Endothelial cell of umbilical vein (primary cell): ENCODE measurements around the gene STAT2.

ENCODE experiments used
- EZH2 ChIP-seq: IDR thresholded peaks from 2 replicates; pipeline ENCODE4 v1.6.1; 2012; ENCODE audit warnings: borderline replicate concordance, low read depth, mild to moderate bottlenecking, moderate library complexity, low read length, inconsistent platforms; ENCODE audit not compliant: severe bottlenecking
- FOS ChIP-seq: IDR thresholded peaks from 2 replicates; pipeline ENCODE4 v1.6.1; 2011; ENCODE audit warnings: mild to moderate bottlenecking, low read length, moderate library complexity, borderline replicate concordance; ENCODE audit not compliant: insufficient read depth
- GATA2 ChIP-seq: IDR thresholded peaks from 2 replicates; pipeline ENCODE4 v1.7.0; 2011; ENCODE audit warnings: low read depth, mild to moderate bottlenecking, moderate library complexity, mixed read lengths, low read length; ENCODE audit not compliant: insufficient read length, insufficient read depth
- JUN ChIP-seq: IDR thresholded peaks from 2 replicates; pipeline ENCODE4 v1.6.1; 2011; ENCODE audit warnings: borderline replicate concordance, low read depth; ENCODE audit not compliant: insufficient read length, insufficient read depth
- MYC ChIP-seq: IDR thresholded peaks from one replicate; pipeline ENCODE4 v1.6.1; 2011; ENCODE audit warnings: mild to moderate bottlenecking, low read depth, low read length
- POLR2A ChIP-seq: IDR thresholded peaks from 2 replicates; pipeline ENCODE4 v1.6.1; 2012; ENCODE audit warnings: low read depth, mild to moderate bottlenecking, control low read depth, low read length
- POLR2AphosphoS5 ChIP-seq: IDR thresholded peaks from 2 replicates; pipeline ENCODE4 v1.6.1; 2012; ENCODE audit warnings: low read depth, mild to moderate bottlenecking, control low read depth, low read length, moderate library complexity; ENCODE audit not compliant: insufficient read depth
- TF ChIP-seq, protein P1 (sequence below), 2 donors: IDR thresholded peaks; 1 replicate in 1 of 2; 2 replicates in 1 of 2; pipeline ENCODE4 v1.5.1; 2011; ENCODE audit warnings: low read length in 2 of 2, mild to moderate bottlenecking in 2 of 2, moderate library complexity in 2 of 2, control low read depth in 1 of 2, inconsistent platforms in 1 of 2, low read depth in 1 of 2; ENCODE audit not compliant: insufficient read depth in 1 of 2; ENCODE audit errors: extremely low read depth in 1 of 2
- TF ChIP-seq, protein P2 (sequence below): IDR thresholded peaks from 2 replicates; pipeline ENCODE4 v1.6.1; 2011; ENCODE audit not compliant: insufficient read depth, insufficient read length

DNA sequence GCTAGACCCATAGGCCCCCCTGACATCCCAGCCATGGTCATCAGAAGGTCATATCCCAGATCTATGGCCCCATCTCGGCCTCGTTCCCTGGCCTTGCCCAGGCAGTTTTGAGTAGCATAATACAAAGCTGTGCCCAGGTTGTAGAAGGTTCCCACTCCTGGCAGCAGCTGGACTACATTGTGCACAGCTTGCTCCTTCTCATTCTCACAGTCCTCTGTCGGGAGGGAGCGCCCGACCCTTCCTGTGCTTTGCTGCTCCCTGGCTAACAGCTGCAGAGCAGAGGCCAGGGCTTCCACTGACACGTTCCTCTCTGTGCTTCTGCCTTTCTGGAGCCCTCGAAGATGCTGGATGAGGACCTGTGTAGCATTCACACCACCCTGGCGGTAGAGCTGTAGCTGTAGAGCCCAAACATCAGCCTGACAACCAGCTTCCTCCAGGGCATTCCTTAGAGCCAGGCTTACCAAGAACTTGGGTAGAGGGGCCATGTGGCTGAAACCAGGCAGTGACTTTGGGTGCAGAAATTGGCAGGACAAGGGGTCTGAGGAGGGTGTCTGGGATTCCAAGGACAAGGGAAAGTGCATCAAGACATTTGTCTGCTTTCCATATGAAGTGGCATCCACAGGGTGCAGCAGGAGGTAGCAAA, 1.7 kb upstream of the STAT2 start:
- no peak for TF ChIP-seq EZH2
- TF ChIP-seq, protein P1, sequence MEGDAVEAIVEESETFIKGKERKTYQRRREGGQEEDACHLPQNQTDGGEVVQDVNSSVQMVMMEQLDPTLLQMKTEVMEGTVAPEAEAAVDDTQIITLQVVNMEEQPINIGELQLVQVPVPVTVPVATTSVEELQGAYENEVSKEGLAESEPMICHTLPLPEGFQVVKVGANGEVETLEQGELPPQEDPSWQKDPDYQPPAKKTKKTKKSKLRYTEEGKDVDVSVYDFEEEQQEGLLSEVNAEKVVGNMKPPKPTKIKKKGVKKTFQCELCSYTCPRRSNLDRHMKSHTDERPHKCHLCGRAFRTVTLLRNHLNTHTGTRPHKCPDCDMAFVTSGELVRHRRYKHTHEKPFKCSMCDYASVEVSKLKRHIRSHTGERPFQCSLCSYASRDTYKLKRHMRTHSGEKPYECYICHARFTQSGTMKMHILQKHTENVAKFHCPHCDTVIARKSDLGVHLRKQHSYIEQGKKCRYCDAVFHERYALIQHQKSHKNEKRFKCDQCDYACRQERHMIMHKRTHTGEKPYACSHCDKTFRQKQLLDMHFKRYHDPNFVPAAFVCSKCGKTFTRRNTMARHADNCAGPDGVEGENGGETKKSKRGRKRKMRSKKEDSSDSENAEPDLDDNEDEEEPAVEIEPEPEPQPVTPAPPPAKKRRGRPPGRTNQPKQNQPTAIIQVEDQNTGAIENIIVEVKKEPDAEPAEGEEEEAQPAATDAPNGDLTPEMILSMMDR (IDR thresholded peaks at IDR 0.05; ENCODE audit: extremely low read depth in 1 of 2, insufficient read depth in 1 of 2, low read depth in 1 of 2, low read length in 2 of 2): no peak
- no peak for TF ChIP-seq JUN
- no peak for TF ChIP-seq POLR2A
- TF ChIP-seq, protein P2, sequence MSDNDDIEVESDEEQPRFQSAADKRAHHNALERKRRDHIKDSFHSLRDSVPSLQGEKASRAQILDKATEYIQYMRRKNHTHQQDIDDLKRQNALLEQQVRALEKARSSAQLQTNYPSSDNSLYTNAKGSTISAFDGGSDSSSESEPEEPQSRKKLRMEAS: no peak
- TF ChIP-seq POLR2AphosphoS5: no peak
- no peak for TF ChIP-seq FOS
- TF ChIP-seq MYC: no peak
- TF ChIP-seq GATA2: no peak
